Heart right ventricle (tissue), 16 donors: ENCODE data around the gene NUP85. TPM values are rescaled to one million over a fixed set of nuclear protein-coding genes. Genes with fewer than 3 reads are reported as not detected.
A peak's percentile ranks its signal among the peaks of the same experiment; 100 is the strongest.

Experiments
- ATAC-seq, 8 donors: fragments of 200-7000 bp; cut with Tn5 transposase; one replicate each; pipeline ENCODE4 v1.9.1; 2020; ENCODE audit warnings: mild to moderate bottlenecking in 8 of 8, moderate library complexity in 8 of 8, moderate number of reproducible peaks in 1 of 8
- DNase-seq, 2 donors: peaks; one replicate each; pipeline ENCODE4 v3.0.0-alpha.2; 2020
- H3K27ac ChIP-seq, 10 donors: fragments of 200-600 bp; sonication (generic) in 2 of 10; one replicate each; pipeline versions ENCODE4 v1.5.0 to v1.8.0; 2020 to 2022; ENCODE audit warnings: mild to moderate bottlenecking in 3 of 10
- H3K27me3 ChIP-seq, 7 donors: fragments of 200-600 bp; one replicate each; pipeline ENCODE4 v1.8.0; 2021 to 2022; ENCODE audit warnings: mild to moderate bottlenecking in 2 of 7
- H3K36me3 ChIP-seq, 9 donors: fragments of 200-600 bp; sonication (generic) in 1 of 9; one replicate each; pipeline versions ENCODE4 v1.5.0 to v1.8.0; 2020 to 2022; ENCODE audit warnings: mild to moderate bottlenecking in 2 of 9
- H3K4me1 ChIP-seq, 9 donors: fragments of 200-600 bp; sonication (generic) in 1 of 9; one replicate each; pipeline versions ENCODE4 v1.5.0 to v1.8.0; 2020 to 2022; ENCODE audit warnings: mild to moderate bottlenecking in 4 of 9
- H3K4me3 ChIP-seq, 10 donors: fragments of 200-600 bp; sonication (generic) in 2 of 10; one replicate each; pipeline versions ENCODE4 v1.5.0 to v1.8.0; 2020 to 2022; ENCODE audit warnings: mild to moderate bottlenecking in 7 of 10, moderate library complexity in 2 of 10
- H3K9me3 ChIP-seq, 11 donors: fragments of 200-600 bp in 10 of 11; sonication (generic) in 2 of 11; one replicate each; pipeline versions ENCODE4 v1.5.0 to v1.8.0; 2013 to 2022; ENCODE audit warnings: mild to moderate bottlenecking in 2 of 11, control low read depth in 1 of 11, moderate library complexity in 1 of 11
- CTCF ChIP-seq, 9 donors: fragments of 200-600 bp; sonication (generic) in 2 of 9; IDR thresholded peaks; one replicate each; pipeline versions ENCODE4 v1.5.0 to v1.8.0; 2021 to 2022; ENCODE audit warnings: antibody characterized with exemption in 9 of 9, mild to moderate bottlenecking in 5 of 9, moderate library complexity in 1 of 9
- WGBS, 2 donors: extraction: QIAGEN DNeasy Blood & Tissue Kit; methylation state at CpG; one replicate each; pipeline ENCODE4 v1.1.7; 2013; ENCODE audit warnings: inconsistent platforms in 1 of 2; 5-methylcytosine and 5-hydroxymethylcytosine counted together
- intact Hi-C, 10 donors: fragments of 100-400 bp; cut with DNase I; formaldehyde crosslinking; loops; one replicate each; pipeline versions ENCODE4 v1.11.1 to v1.14.2; 2022
- polyA plus RNA-seq, 2 donors: library from polyadenylated mRNA; stranded (reverse); fragments of 200-250 nt; gene quantifications; one replicate each; pipeline ENCODE4 v1.2.3, GENCODE V29; 2013
- total RNA-seq, 10 donors: library from RNA; stranded (reverse); fragmentation: NEBNext Ultra II Directional in 3 of 10; extraction: Animal tissue kit (Norgen Biotek cat#: 25700) in 3 of 10; gene quantifications; one replicate each; pipeline versions ENCODE4 v1.2.1 to v1.2.4, GENCODE V29; 2021 to 2023
- donor health status: Arrhythmogenic right ventricular cardiomyopathy.
- donor health status: ischemic (EF 13 %, LVEDD 7.1; RV severe dilation, severe dysfunction).
- donor health status: healthy with polysubstance abuse.
- donor health status: DM: no; HTN: yes; CAD: no.
- donor health status: DM: no; HTN: no; CAD: no.
- donor health status: ischemic (EF 25% LVEDD 6.9; RV normal size, moderate dysfunction).
- donor health status: ischemic (EF 25% LVEDD 5.7; RV mildly dilated, moderate dysfunction).
- donor health status: healthy.
- donor health status: DM: yes; HTN: yes; CAD: no.
- donor health status: Ischemic cardiomyopathy.
- donor health status: ischemic (EF 35%, LVEDD 5.7; RV mildly dilated, moderate dysfunction).
- donor health status: nonischemic (EF 11% LVEDD 7.7; RV severe dilation, severe dysfunction).
- donor health status: DM: yes; HTN: yes; CAD: no.
- donor health status: PGD.
- donor health status: ischemic (EF 29% LVEDD 5.4; RV normal size, mild dysfunction).
- donor health status: nonischemic (EF 23%, LVEDD 6.1; RV moderate dilation, normal function).

Gene NUP85
- total and polyA plus RNA-seq, 12 donors: 16.2 to 39.0 (median 23.3) TPM

DNA sequence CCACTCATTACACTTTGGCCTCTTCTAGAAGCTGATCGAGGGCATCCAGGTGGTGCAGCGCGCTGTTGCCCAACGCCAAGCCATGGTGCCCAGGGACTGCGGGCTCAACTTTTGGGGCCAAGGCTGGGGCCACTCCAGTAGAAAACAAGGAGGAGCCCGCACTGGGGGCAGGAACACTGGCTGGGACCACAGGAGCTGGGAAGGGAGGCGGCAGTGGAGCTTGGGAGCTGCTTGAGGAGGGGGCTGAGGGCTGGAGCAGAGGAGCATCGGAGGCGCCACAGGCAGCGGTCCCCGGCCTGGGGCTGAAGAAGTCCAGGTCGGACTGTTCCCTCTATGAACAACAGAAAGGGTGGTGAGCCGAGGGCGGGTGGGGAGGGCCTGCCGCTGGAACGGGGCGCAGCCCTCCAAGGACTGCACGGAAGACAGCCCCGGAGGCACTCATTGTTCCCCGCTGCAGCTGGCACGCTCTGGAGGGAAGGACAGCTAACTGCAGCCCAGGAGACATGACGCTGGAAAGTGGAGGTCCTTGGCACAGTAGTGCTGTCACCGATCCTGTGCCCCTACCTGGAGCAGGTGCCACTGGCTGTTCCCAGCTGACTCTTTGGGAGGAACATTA, 34.4 kb downstream of the NUP85 start:
- H3K4me1 ChIP-seq: peaks cover 0 to 32% (median 24%) of the 10 kb centered on the region in 9 donors
- ATAC-seq: no peak
- intact Hi-C loops: loop anchor here in 1 of 10 donors (10.0 kb wide), 1 partner anchor 55 kb away; the partner anchor contains the start of gene SUMO2
- 90 to 92% methylated on average over 23 of the region's 23 CpGs for WGBS, 2 donors
- no peaks in the 10 kb centered on the region for H3K9me3 ChIP-seq
- H3K27ac ChIP-seq: no peak overlapping the region
- DNase-seq: no peak
- no peak for TF ChIP-seq CTCF (IDR thresholded peaks at IDR 0.05)
- H3K27me3 ChIP-seq: no peaks in the 10 kb centered on the region
- no peak overlapping the region for H3K4me3 ChIP-seq
- H3K36me3 ChIP-seq: peaks cover 0 to 100% (median 51%) of the 10 kb centered on the region in 9 donors

GRCh38 chr17:75240394-75241142, 35.1 kb downstream of the NUP85 start:
- peak in 7 of 9 donors; percentile 37 to 58 (median 49) for TF ChIP-seq CTCF (IDR thresholded peaks at IDR 0.05)
- Histone ChIP-seq H3K27me3 (no peaks in the 10 kb centered on the region), H3K36me3 (peaks cover 0 to 100% (median 53%) of the 10 kb centered on the region in 9 donors), H3K27ac (peak overlapping the region in 1 of 10 donors; percentile 10), H3K9me3 (no peaks in the 10 kb centered on the region), H3K4me1 (peaks cover 0 to 37% (median 24%) of the 10 kb centered on the region in 9 donors), H3K4me3 (no peak overlapping the region)
- DNase-seq: no peak
- ATAC-seq: peak in 1 of 8 donors; percentile 4
- intact Hi-C loops: loop anchor here in 1 of 10 donors (10.0 kb wide), 1 partner anchor 56 kb away; the partner anchor contains the start of gene SUMO2
- WGBS, 2 donors: 64% methylated on average over 22 to 23 of the region's 23 CpGs

DNA sequence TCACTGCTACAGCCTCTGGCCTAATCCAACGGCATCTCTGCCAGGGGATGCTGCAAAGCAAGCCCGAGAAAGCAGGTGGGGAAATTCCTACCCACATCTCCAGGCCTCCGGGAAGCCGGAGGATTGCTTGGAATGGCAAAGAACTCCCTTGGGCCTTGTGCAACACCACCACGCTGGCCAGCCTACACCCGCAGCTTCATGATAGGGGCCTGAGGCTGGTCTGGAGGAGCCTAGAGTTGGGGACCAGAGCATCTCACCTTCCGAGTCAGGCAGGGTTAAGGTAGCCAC, 35.6 kb downstream of the NUP85 start:
- peaks cover 0 to 37% (median 24%) of the 10 kb centered on the region in 9 donors for H3K4me1 ChIP-seq
- H3K9me3 ChIP-seq: no peaks in the 10 kb centered on the region
- no peak for DNase-seq
- ATAC-seq: no peak
- no peaks in the 10 kb centered on the region for H3K27me3 ChIP-seq
- peak overlapping the region in 1 of 10 donors; percentile 10 for H3K27ac ChIP-seq
- H3K36me3 ChIP-seq: peaks cover 0 to 100% (median 54%) of the 10 kb centered on the region in 9 donors
- TF ChIP-seq CTCF (IDR thresholded peaks at IDR 0.05): no peak
- 82 to 84% methylated on average over 7 of the region's 7 CpGs for WGBS, 2 donors
- intact Hi-C loops: loop anchor here in 1 of 10 donors (10.0 kb wide), 1 partner anchor 56 kb away; the partner anchor contains the start of gene SUMO2
- H3K4me3 ChIP-seq: no peak overlapping the region

GRCh38 chr17:75241502-75241901, 36.0 kb downstream of the NUP85 start:
- Histone ChIP-seq H3K4me3 (no peak overlapping the region), H3K27ac (peak overlapping the region in 1 of 10 donors; percentile 47), H3K27me3 (no peaks in the 10 kb centered on the region), H3K36me3 (peaks cover 0 to 100% (median 58%) of the 10 kb centered on the region in 9 donors), H3K4me1 (peaks cover 0 to 37% (median 24%) of the 10 kb centered on the region in 9 donors), H3K9me3 (no peaks in the 10 kb centered on the region)
- intact Hi-C loops: loop anchor here in 1 of 10 donors (10.0 kb wide), 1 partner anchor 57 kb away; the partner anchor contains the start of gene SUMO2
- TF ChIP-seq CTCF (IDR thresholded peaks at IDR 0.05): no peak
- 92 to 94% methylated on average over 9 of the region's 9 CpGs for WGBS, 2 donors
- no peak for ATAC-seq
- no peak for DNase-seq
